GM23248 (cell line): Measurements from ENCODE around the gene GLB1L2.

ENCODE experiments used
- EZH2 ChIP-seq: fragments of 200-600 bp; sonication (generic); IDR thresholded peaks from 2 replicates; pipeline ENCODE4 v1.6.1; 2018; ENCODE audit warnings: antibody characterized with exemption, mild to moderate bottlenecking; ENCODE audit not compliant: insufficient read depth, poor library complexity, severe bottlenecking
- EZH2phosphoT487 ChIP-seq: fragments of 200-600 bp; sonication (generic); IDR thresholded peaks from 2 replicates; pipeline ENCODE4 v1.6.1; 2018; ENCODE audit warnings: antibody characterized with exemption, moderate library complexity, mild to moderate bottlenecking, low read depth; ENCODE audit not compliant: insufficient read depth

DNA sequence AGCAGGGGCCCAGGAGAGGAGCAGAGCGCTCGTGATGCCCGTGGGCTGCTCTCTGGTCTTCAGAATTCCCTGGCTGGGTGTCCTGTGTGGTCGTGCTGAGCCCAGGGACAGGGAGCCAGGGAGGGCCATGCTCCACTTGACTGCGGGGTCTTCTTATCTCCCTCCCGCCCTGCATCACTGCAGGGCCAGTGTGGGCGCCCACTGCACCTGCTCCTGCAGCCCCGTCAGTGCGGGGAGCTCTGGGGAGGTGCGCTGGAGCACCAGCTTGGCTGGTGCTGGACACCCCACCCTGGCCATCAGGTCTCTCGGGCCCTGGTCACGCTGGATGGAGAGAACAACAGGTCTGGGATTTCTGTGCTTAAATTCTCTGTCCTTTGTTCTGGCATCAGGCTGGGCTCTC is 48.4 kb downstream of the GLB1L2 start:
- TF ChIP-seq EZH2 (no peak), EZH2phosphoT487 (no peak)
